Cardiac fibroblast (primary cell): Measurements from ENCODE around the gene SVBP.

Experiments used
- DNase-seq, 2 donors: peaks; one replicate each; pipeline versions ENCODE4 v3.0.0 to v3.0.0-alpha.2; 2010; ENCODE audit warnings: low read depth in 2 of 2
- H3K4me3 ChIP-seq, 2 donors: replicated peaks in 1 of 2; 1 replicate in 1 of 2; 2 replicates in 1 of 2; pipeline ENCODE4 v1.5.1; 2011; ENCODE audit warnings: low read depth in 2 of 2, low read length in 2 of 2, mild to moderate bottlenecking in 2 of 2, moderate library complexity in 1 of 2
- TF ChIP-seq, protein P1 (sequence below): IDR thresholded peaks from one replicate; pipeline ENCODE4 v1.5.1; 2011; ENCODE audit warnings: low read depth, mild to moderate bottlenecking, low read length, inconsistent platforms

SVBP gene

DNA sequence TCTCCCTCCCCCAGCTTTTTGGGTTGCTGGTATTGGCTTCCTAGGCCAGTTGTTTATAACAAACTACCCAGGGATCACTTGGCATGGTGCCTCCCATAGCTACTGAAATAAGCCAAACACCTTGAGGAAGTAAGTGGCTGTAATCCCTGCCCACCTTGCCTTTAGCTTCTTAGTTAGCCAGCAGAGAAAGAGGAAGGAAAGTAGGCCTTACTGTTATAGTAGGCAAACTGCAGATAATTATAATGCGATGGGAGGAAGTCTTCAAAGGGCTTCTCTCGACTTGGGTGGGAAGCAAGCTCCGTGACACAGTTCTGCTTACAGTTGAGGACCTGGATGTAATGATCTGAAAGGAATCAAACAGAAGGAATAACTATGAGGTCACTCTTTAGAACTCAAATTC is 58.6 kb downstream of the SVBP start:
- TF ChIP-seq, protein P1, sequence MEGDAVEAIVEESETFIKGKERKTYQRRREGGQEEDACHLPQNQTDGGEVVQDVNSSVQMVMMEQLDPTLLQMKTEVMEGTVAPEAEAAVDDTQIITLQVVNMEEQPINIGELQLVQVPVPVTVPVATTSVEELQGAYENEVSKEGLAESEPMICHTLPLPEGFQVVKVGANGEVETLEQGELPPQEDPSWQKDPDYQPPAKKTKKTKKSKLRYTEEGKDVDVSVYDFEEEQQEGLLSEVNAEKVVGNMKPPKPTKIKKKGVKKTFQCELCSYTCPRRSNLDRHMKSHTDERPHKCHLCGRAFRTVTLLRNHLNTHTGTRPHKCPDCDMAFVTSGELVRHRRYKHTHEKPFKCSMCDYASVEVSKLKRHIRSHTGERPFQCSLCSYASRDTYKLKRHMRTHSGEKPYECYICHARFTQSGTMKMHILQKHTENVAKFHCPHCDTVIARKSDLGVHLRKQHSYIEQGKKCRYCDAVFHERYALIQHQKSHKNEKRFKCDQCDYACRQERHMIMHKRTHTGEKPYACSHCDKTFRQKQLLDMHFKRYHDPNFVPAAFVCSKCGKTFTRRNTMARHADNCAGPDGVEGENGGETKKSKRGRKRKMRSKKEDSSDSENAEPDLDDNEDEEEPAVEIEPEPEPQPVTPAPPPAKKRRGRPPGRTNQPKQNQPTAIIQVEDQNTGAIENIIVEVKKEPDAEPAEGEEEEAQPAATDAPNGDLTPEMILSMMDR = no peak
- no peak for DNase-seq
- no peak overlapping the region for H3K4me3 ChIP-seq

DNA sequence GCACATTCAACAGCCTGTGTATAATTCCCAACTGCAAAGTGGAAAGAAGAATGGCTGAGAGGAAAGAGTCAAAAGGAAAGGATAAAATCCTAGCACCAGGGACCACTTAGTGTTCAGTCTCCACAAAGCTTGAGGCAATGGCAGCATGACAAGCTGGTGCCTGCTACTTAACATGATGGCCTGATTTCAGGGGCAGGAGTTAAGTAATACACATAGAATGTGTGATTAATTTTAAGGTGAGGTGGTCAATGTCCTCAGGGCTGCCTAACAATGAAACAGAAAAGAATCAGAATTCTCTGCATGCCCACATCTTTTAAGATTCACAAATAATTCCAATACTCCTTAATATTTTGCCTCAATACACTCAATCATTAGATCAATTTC is 59.3 kb downstream of the SVBP start:
- TF ChIP-seq, protein P1 = no peak
- DNase-seq = no peak
- H3K4me3 ChIP-seq = no peak overlapping the region
